DLD1 (cell line): ENCODE results near the gene OPN5.

Experiments used
- in situ Hi-C: cut with HindIII; loops from 2 replicates; pipeline ENCODE4 v1.10.0; 2017; ENCODE audit warnings: low sequenced_read_pairs

The OPN5 gene

GRCh38 chr6:47852727-47853126 lies 70.9 kb downstream of the OPN5 start:
- in situ Hi-C loops = no loop called here

GRCh38 chr6:47853766-47854165 lies 71.9 kb downstream of the OPN5 start:
- in situ Hi-C loops = no loop called here

GRCh38 chr6:47854971-47855370 lies 73.1 kb downstream of the OPN5 start:
- in situ Hi-C loops = no loop called here

- in situ Hi-C loops = no loop called here
These were observed 77.3 kb downstream of the OPN5 start for GRCh38 chr6:47859175-47859574.

- in situ Hi-C loops = no loop called here
These were observed 80.9 kb downstream of the OPN5 start for GRCh38 chr6:47862731-47863130.

- in situ Hi-C loops = no loop called here
These were observed 83.4 kb downstream of the OPN5 start for GRCh38 chr6:47865206-47865605.

GRCh38 chr6:47875593-47875992 lies 93.8 kb downstream of the OPN5 start:
- in situ Hi-C loops = no loop called here
